HG03460 (cell line): ENCODE results near the gene SERPINF2.
"Not testable (repeated sequence)": the region's sequence is repeated elsewhere in the genome, so short reads cannot be mapped to it uniquely, and the experiment has no call there.

Source experiments
- ATAC-seq: cut with Tn5 transposase; IDR thresholded peaks from one replicate; pipeline ENCODE4 v1.9.1; 2021; ENCODE audit not compliant: unreplicated experiment

SERPINF2 gene

GRCh38 chr17:1762233-1762900 lies 19.7 kb downstream of the SERPINF2 start:
- ATAC-seq, result no peak

GRCh38 chr17:1762901-1763898 lies 20.5 kb downstream of the SERPINF2 start:
- ATAC-seq, result no peak

GRCh38 chr17:1764284-1764683 lies 21.6 kb downstream of the SERPINF2 start:
- ATAC-seq, result no peak

- ATAC-seq, result not testable (repeated sequence)
Observed at GRCh38 chr17:1764705-1765104, 22.0 kb downstream of the SERPINF2 start.

- ATAC-seq, result no peak
Observed at GRCh38 chr17:1765576-1765975, 22.9 kb downstream of the SERPINF2 start.

GRCh38 chr17:1766382-1767135 lies 23.9 kb downstream of the SERPINF2 start:
- no peak for ATAC-seq

GRCh38 chr17:1767358-1767757 lies 24.7 kb downstream of the SERPINF2 start:
- no peak for ATAC-seq

GRCh38 chr17:1769822-1770477 lies 27.3 kb downstream of the SERPINF2 start:
- no peak for ATAC-seq

GRCh38 chr17:1773000-1773695 lies 30.5 kb downstream of the SERPINF2 start:
- ATAC-seq, result not testable (repeated sequence)

- no peak for ATAC-seq
Observed at GRCh38 chr17:1773696-1774181, 31.1 kb downstream of the SERPINF2 start.

- no peak for ATAC-seq
Observed at GRCh38 chr17:1774390-1775176, 31.9 kb downstream of the SERPINF2 start.

- no peak for ATAC-seq
Observed at GRCh38 chr17:1776328-1776727, 33.7 kb downstream of the SERPINF2 start.

- ATAC-seq, result no peak
Observed at GRCh38 chr17:1776857-1777256, 34.2 kb downstream of the SERPINF2 start.

GRCh38 chr17:1779571-1780131 lies 37.0 kb downstream of the SERPINF2 start:
- no peak for ATAC-seq

- ATAC-seq, result no peak
Observed at GRCh38 chr17:1782171-1782567, 39.5 kb downstream of the SERPINF2 start.

GRCh38 chr17:1783271-1783670 lies 40.6 kb downstream of the SERPINF2 start:
- ATAC-seq, result no peak

- ATAC-seq, result no peak
Observed at GRCh38 chr17:1783834-1784611, 41.4 kb downstream of the SERPINF2 start.

- ATAC-seq, result no peak
Observed at GRCh38 chr17:1785930-1786329, 43.3 kb downstream of the SERPINF2 start.
